ENCODE results near the gene LRP1B. TPM values are rescaled to one million over a fixed set of nuclear protein-coding genes. Genes with fewer than 3 reads are reported as not detected.

LRP1B gene
- total RNA-seq, 2 donors from 2014 or later, result 0.79 to 1.8 TPM

DNA sequence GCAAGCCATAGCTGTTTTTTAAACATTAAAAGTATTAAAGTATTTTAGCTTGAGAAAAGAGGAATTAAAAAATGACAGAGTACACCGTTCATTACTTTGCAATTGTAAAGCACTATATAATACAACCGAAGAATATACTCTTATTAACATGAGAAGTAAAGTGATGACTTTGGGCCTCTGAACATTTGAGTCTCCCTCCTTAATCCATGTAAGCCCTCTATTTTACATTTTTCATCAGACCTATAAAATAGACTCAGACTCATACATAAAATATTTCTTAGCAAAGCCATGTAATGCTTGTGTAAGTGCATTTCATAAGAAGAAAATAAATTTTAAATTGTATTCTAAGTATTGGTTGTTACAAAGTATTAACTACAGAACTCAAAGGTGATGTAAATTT lies 198.6 kb downstream of the LRP1B start:
- Mint-ChIP-seq H3K27me3 (ENCODE audit: insufficient read depth) (no peaks in the 10 kb centered on the region), H3K4me3 (no peak overlapping the region), H3K27ac (no peak overlapping the region), H3K36me3 (ENCODE audit: low read depth) (peaks cover 8% of the 10 kb centered on the region), H3K4me1 (peaks cover 24% of the 10 kb centered on the region), H3K9me3 (peaks cover 9% of the 10 kb centered on the region)
- WGBS, 2 experiments (ENCODE audit: insufficient coverage in 1 of 2, insufficient read length in 1 of 2), result 88% methylated on average over 2 of the region's 2 CpGs; no CpG with 5 or more reads in 1 of the 2 experiments
- Histone ChIP-seq H3K4me1 (ENCODE audit: control insufficient read depth, insufficient read depth, low read length) (peaks cover 9% of the 10 kb centered on the region), H3K27me3 (ENCODE audit: control insufficient read depth, insufficient read depth, low read length, poor library complexity, severe bottlenecking) (no peaks in the 10 kb centered on the region), H3K27ac (ENCODE audit: low read depth, low read length) (no peak overlapping the region), H3K4me3 (ENCODE audit: low read length) (peak overlapping the region; percentile 11), H3K9me3 (ENCODE audit: control insufficient read depth, low read length) (peaks cover 9% of the 10 kb centered on the region), H3K36me3 (ENCODE audit: control insufficient read depth, insufficient read depth, low read length) (no peaks in the 10 kb centered on the region), H3K9ac (ENCODE audit: extremely low read depth, low read length, poor library complexity, severe bottlenecking) (no peak overlapping the region)
- DNase-seq, result no peak
- TF ChIP-seq CTCF (conservative IDR thresholded peaks at IDR 0.05), result no peak

GRCh38 chr2:141931797-141932196 lies 199.0 kb downstream of the LRP1B start:
- Histone ChIP-seq H3K27ac (ENCODE audit: low read depth, low read length) (no peak overlapping the region), H3K9me3 (ENCODE audit: control insufficient read depth, low read length) (peaks cover 9% of the 10 kb centered on the region), H3K36me3 (ENCODE audit: control insufficient read depth, insufficient read depth, low read length) (no peaks in the 10 kb centered on the region), H3K4me3 (ENCODE audit: low read length) (peak overlapping the region; percentile 11), H3K4me1 (ENCODE audit: control insufficient read depth, insufficient read depth, low read length) (peaks cover 9% of the 10 kb centered on the region), H3K27me3 (ENCODE audit: control insufficient read depth, insufficient read depth, low read length, poor library complexity, severe bottlenecking) (no peaks in the 10 kb centered on the region), H3K9ac (ENCODE audit: extremely low read depth, low read length, poor library complexity, severe bottlenecking) (no peak overlapping the region)
- WGBS, 2 experiments (ENCODE audit: insufficient coverage in 1 of 2, insufficient read length in 1 of 2), result 34 to 49% methylated on average over 3 of the region's 3 CpGs
- no peak for TF ChIP-seq CTCF (conservative IDR thresholded peaks at IDR 0.05)
- Mint-ChIP-seq H3K27ac (no peak overlapping the region), H3K4me3 (no peak overlapping the region), H3K4me1 (peaks cover 24% of the 10 kb centered on the region), H3K9me3 (peaks cover 6% of the 10 kb centered on the region), H3K27me3 (ENCODE audit: insufficient read depth) (no peaks in the 10 kb centered on the region), H3K36me3 (ENCODE audit: low read depth) (peaks cover 8% of the 10 kb centered on the region)
- no peak for DNase-seq

- H3K9me3 ChIP-seq (ENCODE audit: control insufficient read depth, low read length), result peaks cover 9% of the 10 kb centered on the region
- no peaks in the 10 kb centered on the region for H3K27me3 Mint-ChIP-seq (ENCODE audit: insufficient read depth)
- no peak for DNase-seq
- H3K4me1 ChIP-seq (ENCODE audit: control insufficient read depth, insufficient read depth, low read length), result peaks cover 9% of the 10 kb centered on the region
- H3K27me3 ChIP-seq (ENCODE audit: control insufficient read depth, insufficient read depth, low read length, poor library complexity, severe bottlenecking), result no peaks in the 10 kb centered on the region
- H3K9ac ChIP-seq (ENCODE audit: extremely low read depth, low read length, poor library complexity, severe bottlenecking), result no peak overlapping the region
- peaks cover 5% of the 10 kb centered on the region for H3K9me3 Mint-ChIP-seq
- no peak overlapping the region for H3K4me3 Mint-ChIP-seq
- no peaks in the 10 kb centered on the region for H3K36me3 ChIP-seq (ENCODE audit: control insufficient read depth, insufficient read depth, low read length)
- no peak overlapping the region for H3K27ac ChIP-seq (ENCODE audit: low read depth, low read length)
- no peak overlapping the region for H3K4me3 ChIP-seq (ENCODE audit: low read length)
- no peak overlapping the region for H3K27ac Mint-ChIP-seq
- H3K4me1 Mint-ChIP-seq, result peaks cover 33% of the 10 kb centered on the region
- no peak for TF ChIP-seq CTCF (conservative IDR thresholded peaks at IDR 0.05)
- peaks cover 8% of the 10 kb centered on the region for H3K36me3 Mint-ChIP-seq (ENCODE audit: low read depth)
Measured at GRCh38 chr2:141930803-141931202, 200.0 kb downstream of the LRP1B start.
